Uterus (tissue), 4 donors: Measurements from ENCODE around the gene SOCS1. TPM values are rescaled to one million over a fixed set of nuclear protein-coding genes. Genes with fewer than 3 reads are reported as not detected.

Experiments
- DNase-seq, 2 donors: peaks; one replicate each; pipeline ENCODE4 v3.0.0-alpha.2; 2019 to 2020
- H3K27ac ChIP-seq, 2 donors: fragments of 200-600 bp; sonication (generic); 1 replicate in 1 of 2; 2 replicates in 1 of 2; pipeline ENCODE4 v1.5.1; 2016 to 2018
- H3K27me3 ChIP-seq, 2 donors: fragments of 200-600 bp; sonication (generic); one replicate each; pipeline ENCODE4 v1.5.1; 2018 to 2019; ENCODE audit warnings: control low read depth in 1 of 2
- H3K36me3 ChIP-seq, 2 donors: fragments of 200-600 bp; sonication (generic); one replicate each; pipeline ENCODE4 v1.5.1; 2019; ENCODE audit warnings: control low read depth in 1 of 2
- H3K4me1 ChIP-seq, 2 donors: fragments of 200-600 bp; sonication (generic); one replicate each; pipeline ENCODE4 v1.5.1; 2018 to 2019; ENCODE audit warnings: control low read depth in 1 of 2
- H3K4me3 ChIP-seq, 2 donors: fragments of 200-600 bp; sonication (generic); 1 replicate in 1 of 2; 2 replicates in 1 of 2; pipeline ENCODE4 v1.5.1; 2018 to 2019; ENCODE audit warnings: mild to moderate bottlenecking in 1 of 2
- H3K9me3 ChIP-seq, 2 donors: fragments of 200-600 bp; sonication (generic); one replicate each; pipeline ENCODE4 v1.5.1; 2019; ENCODE audit warnings: control low read depth in 1 of 2
- POLR2A ChIP-seq, 2 donors: fragments of 450-650 bp; IDR thresholded peaks; one replicate each; pipeline ENCODE4 v1.6.1; 2016; ENCODE audit warnings: antibody characterized with exemption in 2 of 2, mild to moderate bottlenecking in 1 of 2, moderate library complexity in 1 of 2
- intact Hi-C: fragments of 100-400 bp; cut with DNase I; formaldehyde crosslinking; loops from one replicate; pipeline ENCODE4 v1.15.1; 2023; ENCODE audit warnings: low total_unique reads
- total RNA-seq, 4 donors: library from RNA; depleted of rRNA in 3 of 4; stranded (reverse); fragments of >200 nt in 3 of 4; gene quantifications; one replicate each; pipeline versions ENCODE4 v1.1.0 to v1.2.4, GENCODE V29; 2014 to 2023
- TF ChIP-seq, protein P1 (sequence below), 4 experiments: fragments of 200-600 bp in 2 of 4; fragments of 450-650 bp in 2 of 4; sonication (generic) in 2 of 4; IDR thresholded peaks; one replicate each; pipeline ENCODE4 v1.5.1; 2016 to 2019; ENCODE audit warnings: antibody characterized with exemption in 4 of 4, mild to moderate bottlenecking in 2 of 4, moderate library complexity in 1 of 4
- donor health status: DM: yes; HTN: yes; CAD: no.

SOCS1 gene
- total RNA-seq, 4 donors from 2014 or later = 6.4 to 45.3 (median 7.6) TPM; not detected in 1

DNA sequence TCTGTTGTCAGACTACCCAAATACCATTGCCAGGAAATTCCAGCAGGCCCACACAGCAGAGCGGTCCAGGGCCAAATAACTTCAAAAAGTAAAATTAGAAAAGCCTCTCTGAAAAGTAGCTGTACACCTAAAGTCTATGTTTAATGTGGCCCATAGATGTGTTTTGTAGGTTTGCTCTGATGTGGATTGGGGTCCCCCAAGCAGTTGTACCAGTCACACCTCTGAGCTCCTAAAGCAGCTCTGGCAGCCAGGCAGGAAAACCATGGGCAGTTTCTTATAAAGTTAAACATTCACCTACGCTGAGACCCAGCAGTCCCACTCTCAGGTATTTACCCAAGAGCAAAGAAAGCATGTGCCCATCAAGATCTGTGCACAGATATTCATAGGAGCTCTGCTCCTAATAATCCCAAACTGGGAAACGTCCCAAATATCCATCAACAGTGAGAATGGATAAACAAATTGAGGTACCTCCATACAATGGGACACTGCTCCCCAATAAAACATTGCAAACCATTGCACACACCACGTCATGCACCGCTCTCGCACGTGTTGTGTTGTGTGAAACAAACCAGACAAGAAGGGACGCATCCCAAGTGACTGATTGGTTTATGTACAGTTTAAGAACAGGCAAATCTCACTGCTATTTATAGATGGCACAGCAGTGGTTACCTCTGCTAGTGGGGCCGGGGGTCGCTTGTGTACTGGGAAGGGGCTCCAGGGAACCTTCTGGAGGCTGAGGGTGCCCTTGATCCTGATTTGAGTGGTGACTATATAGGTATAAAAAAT is 40.9 kb upstream of the SOCS1 start:
- H3K4me3 ChIP-seq = peak overlapping the region in 1 of 2 donors; percentile 18
- peaks cover 0 to 9% of the 10 kb centered on the region in 2 donors for H3K4me1 ChIP-seq
- no peaks in the 10 kb centered on the region for H3K36me3 ChIP-seq
- no peaks in the 10 kb centered on the region for H3K9me3 ChIP-seq
- DNase-seq = peak in 1 of 2 donors; percentile 51
- intact Hi-C loops = no loop called here
- no peaks in the 10 kb centered on the region for H3K27me3 ChIP-seq
- H3K27ac ChIP-seq = peak overlapping the region; percentile 48 to 59
- no peak for TF ChIP-seq POLR2A (IDR thresholded peaks at IDR 0.05)
- TF ChIP-seq, protein P1, sequence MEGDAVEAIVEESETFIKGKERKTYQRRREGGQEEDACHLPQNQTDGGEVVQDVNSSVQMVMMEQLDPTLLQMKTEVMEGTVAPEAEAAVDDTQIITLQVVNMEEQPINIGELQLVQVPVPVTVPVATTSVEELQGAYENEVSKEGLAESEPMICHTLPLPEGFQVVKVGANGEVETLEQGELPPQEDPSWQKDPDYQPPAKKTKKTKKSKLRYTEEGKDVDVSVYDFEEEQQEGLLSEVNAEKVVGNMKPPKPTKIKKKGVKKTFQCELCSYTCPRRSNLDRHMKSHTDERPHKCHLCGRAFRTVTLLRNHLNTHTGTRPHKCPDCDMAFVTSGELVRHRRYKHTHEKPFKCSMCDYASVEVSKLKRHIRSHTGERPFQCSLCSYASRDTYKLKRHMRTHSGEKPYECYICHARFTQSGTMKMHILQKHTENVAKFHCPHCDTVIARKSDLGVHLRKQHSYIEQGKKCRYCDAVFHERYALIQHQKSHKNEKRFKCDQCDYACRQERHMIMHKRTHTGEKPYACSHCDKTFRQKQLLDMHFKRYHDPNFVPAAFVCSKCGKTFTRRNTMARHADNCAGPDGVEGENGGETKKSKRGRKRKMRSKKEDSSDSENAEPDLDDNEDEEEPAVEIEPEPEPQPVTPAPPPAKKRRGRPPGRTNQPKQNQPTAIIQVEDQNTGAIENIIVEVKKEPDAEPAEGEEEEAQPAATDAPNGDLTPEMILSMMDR (IDR thresholded peaks at IDR 0.05) = no peak

DNA sequence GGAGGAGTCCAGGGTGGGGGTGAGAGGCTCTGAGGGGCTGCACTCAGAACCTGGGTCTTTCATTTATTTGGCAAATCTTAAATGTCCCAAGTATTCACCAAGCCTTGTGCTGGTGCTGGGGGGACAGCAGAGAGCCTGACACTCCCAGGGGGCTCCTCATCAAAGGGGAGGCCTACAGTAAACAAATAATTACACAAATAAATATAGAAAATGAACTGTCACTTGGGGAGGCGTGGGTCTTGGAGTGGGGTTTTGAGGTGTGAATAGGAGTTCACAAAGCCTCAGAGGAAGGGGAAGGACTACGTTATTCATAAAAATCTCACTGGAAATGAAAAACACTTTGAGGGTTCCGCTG is 40.3 kb upstream of the SOCS1 start:
- H3K4me1 ChIP-seq = peaks cover 0 to 9% of the 10 kb centered on the region in 2 donors
- no peak overlapping the region for H3K4me3 ChIP-seq
- H3K27me3 ChIP-seq = no peaks in the 10 kb centered on the region
- H3K27ac ChIP-seq = peak overlapping the region in 1 of 2 donors; percentile 59
- TF ChIP-seq POLR2A (IDR thresholded peaks at IDR 0.05) = no peak
- H3K9me3 ChIP-seq = no peaks in the 10 kb centered on the region
- H3K36me3 ChIP-seq = no peaks in the 10 kb centered on the region
- no peak for DNase-seq
- intact Hi-C loops = no loop called here

DNA sequence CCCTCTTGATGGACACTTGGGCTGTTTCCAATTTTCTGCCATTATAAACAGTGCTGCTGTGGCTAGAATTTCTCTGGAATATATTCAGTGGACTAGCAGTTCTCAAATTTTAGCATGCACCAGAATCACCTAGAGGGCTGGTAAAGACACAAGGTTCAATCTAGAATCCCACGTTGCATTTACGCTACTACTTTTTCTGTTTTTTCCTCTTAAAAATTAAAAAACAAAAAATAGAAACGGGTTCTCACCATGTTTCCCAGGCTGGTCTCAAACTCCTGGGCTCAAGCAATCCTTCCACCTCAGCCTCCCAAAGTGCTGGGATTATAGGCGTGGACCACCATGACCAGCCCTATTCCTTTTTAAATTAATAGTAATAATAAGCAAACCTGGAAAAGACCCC is 39.7 kb upstream of the SOCS1 start:
- Histone ChIP-seq H3K4me3 (no peak overlapping the region), H3K4me1 (peaks cover 0 to 9% of the 10 kb centered on the region in 2 donors), H3K27me3 (no peaks in the 10 kb centered on the region), H3K36me3 (no peaks in the 10 kb centered on the region), H3K27ac (no peak overlapping the region), H3K9me3 (no peaks in the 10 kb centered on the region)
- no peak for TF ChIP-seq POLR2A (IDR thresholded peaks at IDR 0.05)
- TF ChIP-seq, protein P1 (IDR thresholded peaks at IDR 0.05) = no peak
- DNase-seq = no peak
- intact Hi-C loops = no loop called here

DNA sequence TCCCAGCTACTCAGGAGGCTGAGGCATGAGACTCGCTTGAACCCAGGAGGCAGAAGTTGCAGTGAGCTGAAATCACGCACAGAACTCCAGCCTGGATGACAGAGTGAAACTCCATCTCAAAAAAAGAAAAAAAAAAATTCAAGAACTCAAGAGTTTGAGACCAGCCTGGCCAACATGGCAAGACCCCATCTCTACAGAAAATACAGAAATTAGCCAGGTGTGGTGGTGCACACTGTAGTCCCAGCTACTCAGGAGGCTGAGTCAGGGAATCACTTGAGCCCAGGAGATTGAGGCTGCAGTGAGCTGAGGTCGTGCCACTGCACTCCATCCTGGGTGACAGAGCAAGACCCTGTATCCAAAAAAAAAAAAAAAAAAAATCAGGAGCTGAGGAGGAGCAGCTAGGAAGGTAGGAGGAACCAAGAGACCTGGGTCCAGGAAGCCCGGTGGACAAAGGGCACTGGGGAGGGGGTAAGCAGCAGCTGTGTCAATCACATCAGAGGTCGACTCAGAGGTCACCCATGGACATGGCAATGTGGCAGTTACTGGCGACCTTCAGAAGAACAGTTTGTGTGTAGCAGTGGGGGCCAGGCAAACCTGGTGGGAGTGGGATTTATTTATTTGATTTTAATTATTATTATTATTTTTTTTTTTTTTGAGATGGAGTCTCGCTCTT is 36.2 kb upstream of the SOCS1 start:
- no peaks in the 10 kb centered on the region for H3K27me3 ChIP-seq
- DNase-seq = no peak
- no peak overlapping the region for H3K4me3 ChIP-seq
- H3K27ac ChIP-seq = no peak overlapping the region
- no peaks in the 10 kb centered on the region for H3K9me3 ChIP-seq
- no peaks in the 10 kb centered on the region for H3K4me1 ChIP-seq
- H3K36me3 ChIP-seq = no peaks in the 10 kb centered on the region
- TF ChIP-seq, protein P1 (IDR thresholded peaks at IDR 0.05) = no peak
- TF ChIP-seq POLR2A (IDR thresholded peaks at IDR 0.05) = no peak
- intact Hi-C loops = no loop called here

DNA sequence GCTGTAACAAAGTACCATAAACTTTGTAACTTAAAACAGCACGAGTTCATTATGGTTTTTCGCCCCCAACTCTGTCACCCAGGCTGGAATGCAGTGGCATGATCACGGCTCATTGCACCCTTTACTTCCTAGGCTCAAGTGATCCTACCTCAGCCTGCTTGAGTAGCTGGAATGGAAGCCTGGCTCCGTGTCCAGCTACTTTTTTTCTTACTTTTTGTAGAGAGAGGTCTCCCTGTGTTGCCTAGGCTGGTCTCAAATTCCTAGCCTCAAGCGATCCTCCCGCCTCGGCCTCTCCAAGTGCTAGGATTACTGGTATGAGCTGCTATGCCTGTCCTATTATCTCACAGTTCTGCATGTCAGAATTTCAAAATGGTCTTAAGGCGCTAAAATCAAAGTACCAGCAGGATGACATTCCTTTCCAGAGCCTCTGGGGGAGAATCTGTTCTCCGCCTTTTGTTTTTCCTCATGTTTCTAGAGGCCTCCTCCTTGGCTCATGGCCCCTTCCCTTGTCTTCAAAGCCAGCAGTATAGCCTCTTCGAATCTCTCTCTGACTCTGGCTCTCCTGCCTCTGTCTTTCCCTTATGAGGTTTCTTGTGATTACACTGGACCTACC is 35.2 kb upstream of the SOCS1 start:
- no peak for TF ChIP-seq POLR2A (IDR thresholded peaks at IDR 0.05)
- TF ChIP-seq, protein P1 (IDR thresholded peaks at IDR 0.05) = no peak
- no peak for DNase-seq
- no peaks in the 10 kb centered on the region for H3K9me3 ChIP-seq
- H3K27ac ChIP-seq = no peak overlapping the region
- no peaks in the 10 kb centered on the region for H3K4me1 ChIP-seq
- intact Hi-C loops = no loop called here
- no peak overlapping the region for H3K4me3 ChIP-seq
- no peaks in the 10 kb centered on the region for H3K36me3 ChIP-seq
- no peaks in the 10 kb centered on the region for H3K27me3 ChIP-seq
